HG03103 (cell line): Measurements from ENCODE around the gene HOXA1.

ENCODE experiments used
- ATAC-seq: cut with Tn5 transposase; IDR thresholded peaks from one replicate; pipeline ENCODE4 v1.9.1; 2021; ENCODE audit warnings: low read depth; ENCODE audit not compliant: unreplicated experiment

The HOXA1 gene

DNA sequence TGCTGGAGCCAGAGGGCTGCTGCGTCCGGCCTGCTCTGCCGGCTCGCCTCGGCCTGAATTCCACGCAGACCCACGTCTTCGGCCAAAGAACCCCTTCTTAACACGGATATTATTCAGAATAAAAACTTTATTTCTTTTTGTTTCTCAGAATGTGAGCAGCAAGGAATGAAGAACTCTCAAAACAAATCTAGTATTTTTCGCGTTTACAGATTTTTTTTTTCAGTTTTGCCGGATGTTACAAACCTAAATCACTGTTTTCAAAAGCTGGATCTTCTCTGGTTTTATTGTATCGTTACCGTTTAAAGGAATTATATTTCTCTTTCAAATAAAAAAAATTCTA is 11.1 kb upstream of the HOXA1 start:
- no peak for ATAC-seq

GRCh38 chr7:27106181-27106900 is 10.5 kb upstream of the HOXA1 start:
- no peak for ATAC-seq

- no peak for ATAC-seq
Measured at GRCh38 chr7:27105301-27106031, 9.7 kb upstream of the HOXA1 start.

- no peak for ATAC-seq
Measured at GRCh38 chr7:27104341-27105058, 8.7 kb upstream of the HOXA1 start.

DNA sequence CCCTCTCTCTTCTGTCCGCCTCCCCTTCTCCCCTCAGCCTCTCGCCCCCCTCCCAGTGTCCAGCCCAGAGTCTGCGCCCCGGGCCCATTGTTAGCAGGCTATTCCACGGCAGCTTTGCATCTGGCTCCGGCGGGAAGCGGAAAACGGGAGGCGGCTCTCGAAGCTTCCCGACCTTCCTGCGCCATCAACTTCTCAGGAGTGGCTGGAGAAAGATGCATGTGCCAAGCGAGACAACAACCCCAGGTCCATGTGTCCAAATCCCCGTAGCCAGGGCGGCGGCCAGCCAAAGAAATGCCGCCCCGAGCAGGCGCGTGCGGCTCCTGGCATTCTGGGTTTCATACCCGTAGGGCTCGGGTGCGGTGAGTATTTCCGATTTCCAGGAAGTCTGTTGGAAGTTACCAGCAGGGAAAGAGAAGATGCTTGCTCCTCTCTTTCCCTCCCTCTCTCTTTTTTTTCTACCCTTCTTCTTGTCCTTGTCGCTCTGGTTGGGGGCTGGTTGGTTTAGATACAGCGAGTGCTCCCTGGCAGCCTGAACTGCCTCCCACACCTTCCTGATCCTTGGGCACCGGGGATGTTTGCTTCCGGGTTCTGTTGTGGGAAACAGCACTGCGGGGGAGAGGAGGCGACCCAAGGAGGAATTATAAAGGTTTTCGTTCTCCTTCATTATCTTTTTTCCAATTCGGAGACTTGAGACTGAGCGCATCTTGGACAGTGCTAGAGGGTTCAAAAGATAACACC is 7.9 kb upstream of the HOXA1 start:
- no peak for ATAC-seq

DNA sequence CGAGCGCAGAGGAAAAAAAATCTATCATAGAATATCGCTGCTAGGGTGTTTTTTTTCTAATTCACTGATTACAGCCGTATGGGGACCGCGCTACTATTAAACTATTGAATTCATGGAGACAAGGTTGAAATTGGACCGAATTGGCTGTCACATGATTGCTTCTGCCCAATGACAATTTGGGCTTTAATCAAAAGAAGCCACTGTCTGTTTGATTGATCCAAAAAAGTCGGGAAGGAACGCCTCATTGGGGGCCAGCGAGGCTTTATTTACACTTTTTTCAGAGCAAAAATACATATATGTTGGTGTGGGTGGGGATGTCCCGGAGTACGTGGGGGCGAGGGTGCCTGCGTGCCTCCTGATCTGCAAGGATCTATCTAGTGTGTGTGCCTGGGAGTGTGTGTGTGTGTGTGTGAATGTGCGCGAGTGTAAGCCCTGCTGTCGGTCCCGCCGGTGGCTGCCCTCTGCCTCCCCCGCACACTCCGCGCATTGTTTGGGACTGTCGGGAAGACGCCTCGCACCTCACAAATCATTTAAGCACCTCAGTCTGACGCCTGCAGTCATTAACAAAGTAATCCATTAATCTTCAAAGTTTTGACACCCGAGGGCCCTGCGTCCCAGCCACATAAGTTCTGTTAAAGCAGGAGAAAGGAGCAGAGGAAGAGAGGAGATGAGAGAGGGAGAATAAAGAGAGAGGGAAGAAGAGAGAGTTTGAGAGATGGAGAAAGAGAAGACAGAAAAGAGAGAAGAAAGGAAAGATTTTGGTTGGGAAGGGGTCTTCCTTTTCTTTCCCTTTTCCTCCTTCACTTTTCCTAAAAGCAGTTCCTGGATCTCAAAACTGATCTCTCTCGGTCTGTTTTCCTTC is 7.0 kb upstream of the HOXA1 start, which contains the start of gene HOXA2:
TSS of gene HOXA2 (minus strand) at position 103 of the 862 bp plus-strand sequence. CDS start 183 bp downstream, outside the sequence.
- ATAC-seq, result no peak

DNA sequence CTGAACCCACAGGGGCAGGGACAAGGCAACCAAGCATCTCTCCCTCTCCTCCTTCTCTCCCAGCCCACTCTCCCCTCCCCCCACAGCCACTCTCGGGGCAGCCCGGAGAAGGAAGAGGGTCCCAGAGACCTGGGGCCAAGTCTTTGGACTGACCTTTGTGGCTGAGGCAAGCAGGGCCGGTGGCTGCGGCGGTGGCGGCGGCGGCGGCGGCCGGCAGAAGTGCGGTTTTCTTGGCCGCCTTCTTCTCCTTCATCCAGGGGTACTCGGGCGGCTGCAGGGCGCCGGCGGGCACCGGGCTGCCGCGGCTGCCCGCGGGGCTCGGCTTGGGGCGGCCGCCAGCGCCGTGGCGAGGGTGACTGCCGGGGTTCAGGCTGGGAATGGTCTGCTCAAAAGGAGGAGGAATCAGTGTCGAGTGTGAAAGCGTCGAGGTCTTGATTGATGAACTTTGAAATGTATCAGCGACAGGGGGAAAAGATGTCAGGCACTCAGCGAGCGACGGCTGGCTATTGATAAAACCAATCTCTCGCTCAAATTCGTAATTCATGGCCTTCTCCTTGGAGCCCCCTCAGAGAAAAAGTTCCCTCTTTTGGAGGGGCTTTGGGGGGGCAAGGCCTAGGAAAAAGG is 6.3 kb upstream of the HOXA1 start:
- ATAC-seq, result no peak

DNA sequence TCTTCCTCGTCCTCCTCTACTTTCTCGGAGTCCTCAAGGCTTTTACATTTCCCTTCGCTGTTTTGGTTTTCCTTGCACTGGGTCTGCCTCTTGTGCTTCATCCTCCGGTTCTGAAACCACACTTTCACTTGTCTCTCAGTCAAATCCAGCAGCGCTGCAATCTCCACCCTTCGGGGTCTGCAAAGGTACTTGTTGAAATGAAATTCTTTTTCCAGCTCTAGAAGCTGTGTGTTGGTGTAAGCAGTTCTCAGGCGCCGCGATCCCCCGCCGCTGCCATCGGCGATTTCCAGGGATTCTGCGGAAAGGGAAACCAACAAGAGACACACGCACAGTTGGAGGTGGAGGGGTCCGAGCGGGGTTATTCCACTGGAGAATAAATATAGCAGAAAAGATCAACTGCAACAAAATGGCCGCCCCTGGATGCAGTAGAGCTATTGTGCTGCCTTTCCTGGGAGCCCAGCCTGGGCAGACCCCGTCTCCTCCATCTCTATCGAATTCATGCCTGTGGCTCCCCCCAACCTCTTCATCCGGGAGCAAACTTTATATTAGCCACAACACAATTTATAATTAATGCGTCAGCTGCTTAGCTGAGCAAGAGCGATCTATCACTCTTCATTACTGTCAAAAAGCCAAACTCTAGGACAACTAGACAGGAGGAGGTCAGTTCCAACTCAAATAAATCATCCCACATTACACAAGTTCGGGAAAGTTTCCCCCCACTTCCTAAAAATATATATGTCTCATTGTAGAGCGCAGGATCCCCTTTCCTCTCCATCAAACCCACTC is 5.6 kb upstream of the HOXA1 start:
- ATAC-seq, result no peak

GRCh38 chr7:27100694-27101170 is 4.9 kb upstream of the HOXA1 start:
- ATAC-seq, result no peak

DNA sequence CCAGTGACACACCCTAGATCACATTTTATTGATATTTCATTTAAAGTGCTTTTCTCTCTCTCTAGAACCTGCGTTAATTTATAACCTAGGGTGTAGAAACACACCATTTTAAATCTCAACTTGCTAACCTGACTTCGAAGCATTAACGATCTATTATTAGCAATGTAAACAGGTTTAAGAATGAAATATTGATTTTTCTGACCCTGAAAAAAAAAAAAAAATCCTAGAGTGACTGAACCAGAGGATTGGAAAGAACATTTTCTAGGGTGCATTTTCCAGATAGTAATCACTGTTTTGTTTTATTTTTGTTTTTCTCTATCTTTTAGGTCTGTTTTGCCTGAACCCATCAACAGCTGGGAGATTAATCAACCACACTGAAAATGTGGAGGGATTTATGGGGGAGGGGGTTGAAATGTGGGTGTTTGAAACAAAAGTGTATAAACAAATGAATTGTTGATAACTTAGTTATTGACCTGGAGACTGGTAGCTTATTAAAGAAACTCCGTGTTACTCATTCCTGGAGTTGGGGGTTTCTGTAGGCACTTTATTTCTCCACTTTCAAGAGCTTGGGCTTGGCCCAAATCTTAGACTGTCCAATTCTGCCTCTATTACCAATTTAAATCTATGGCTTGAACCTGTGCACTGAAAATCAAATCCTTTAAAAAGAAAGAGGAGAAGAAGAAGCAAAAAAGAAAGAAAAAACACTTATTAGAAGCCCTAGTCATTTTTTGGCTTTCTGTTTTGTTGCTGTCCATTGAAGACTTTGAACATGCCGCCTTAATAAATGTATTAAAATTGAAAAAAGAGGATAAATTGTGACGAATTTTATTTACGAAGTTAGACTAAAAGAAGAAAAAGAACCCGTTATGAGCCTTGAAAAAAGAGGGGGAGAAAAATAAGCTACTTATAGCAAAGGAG is 3.9 kb upstream of the HOXA1 start:
- ATAC-seq, result no peak

DNA sequence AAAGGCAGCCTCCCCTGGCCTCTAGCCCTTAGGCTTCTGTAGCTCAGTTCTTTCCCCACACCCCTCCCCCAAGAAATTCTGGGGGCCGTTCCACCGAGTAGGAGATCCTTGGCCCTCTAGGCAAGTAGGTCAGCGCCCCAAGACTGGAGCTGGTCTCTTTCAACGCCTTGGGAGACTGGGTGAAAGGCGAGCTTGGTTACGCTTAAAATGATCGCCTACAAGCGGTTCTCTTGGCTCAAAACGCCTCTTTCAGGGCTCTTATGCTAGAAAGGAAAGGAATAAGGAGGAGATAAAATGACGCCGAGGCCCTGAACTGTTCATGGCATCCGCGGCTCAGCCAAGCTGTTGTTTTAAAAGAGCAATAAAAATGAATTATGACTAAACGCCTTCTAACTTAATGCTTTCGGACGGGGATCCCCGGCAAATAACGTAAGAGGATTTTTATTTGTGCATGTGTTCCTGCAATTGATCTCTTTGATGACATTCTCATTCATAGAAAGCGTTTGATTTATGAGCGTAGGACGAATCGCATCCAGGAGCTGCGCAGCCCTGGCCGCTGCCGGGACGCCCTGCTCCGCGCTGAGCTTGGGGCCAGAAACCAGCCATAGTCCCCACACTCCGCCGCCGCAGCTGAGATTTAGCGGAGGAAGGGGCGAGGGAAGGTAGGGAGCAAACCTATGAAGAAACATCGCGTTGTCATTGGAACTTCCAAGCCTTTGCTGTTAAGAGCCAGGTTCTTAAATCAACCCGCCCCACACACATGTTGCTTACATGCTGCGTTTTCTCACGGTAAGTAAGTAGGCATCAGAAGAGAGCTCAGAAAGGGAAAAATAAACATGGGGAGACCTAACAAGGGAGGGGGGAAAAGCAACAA is 3.0 kb upstream of the HOXA1 start:
- no peak for ATAC-seq

DNA sequence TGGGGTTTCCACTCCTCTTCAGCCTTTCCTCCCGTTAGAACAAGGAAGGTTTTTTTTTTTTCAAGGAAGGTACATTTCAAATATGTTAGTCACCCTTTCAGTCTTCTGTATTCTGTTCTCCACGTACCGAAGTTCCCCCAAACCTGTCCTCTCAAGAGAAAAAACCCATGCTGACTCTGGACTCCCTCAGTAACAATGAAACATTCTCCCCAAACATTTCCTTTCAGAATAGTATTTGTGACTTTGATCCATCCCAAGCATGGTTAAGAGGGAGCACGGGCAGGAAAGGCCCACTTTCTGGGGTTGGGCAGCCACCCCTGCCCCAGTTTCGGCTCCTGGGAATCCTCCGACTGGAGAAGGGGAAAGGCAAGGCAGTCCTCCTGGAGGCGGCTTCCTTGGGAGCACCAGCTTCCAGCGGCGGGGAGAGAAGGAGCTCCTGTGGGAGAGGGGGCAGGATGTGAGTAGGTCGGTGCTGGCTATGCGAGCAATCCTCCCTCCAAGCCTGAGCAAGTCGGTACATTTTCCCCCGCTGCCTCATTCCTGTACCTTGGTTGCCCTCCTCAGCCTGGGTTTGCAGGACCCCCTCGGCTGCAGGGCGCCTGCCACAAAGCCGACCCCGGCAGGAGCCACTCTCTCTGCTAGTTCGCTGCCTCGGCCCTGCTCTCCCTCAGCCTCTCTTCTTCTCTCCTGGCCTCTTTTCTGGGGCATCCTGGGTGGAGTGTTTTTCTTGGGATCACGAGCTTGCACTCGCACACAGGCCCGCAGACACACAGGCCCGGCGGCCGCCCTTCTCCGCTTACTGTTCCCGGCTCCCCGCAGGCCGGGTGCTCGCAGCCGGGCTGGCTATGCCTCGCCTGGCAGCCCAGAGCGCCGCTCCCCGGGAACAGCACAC is 2.1 kb upstream of the HOXA1 start:
- ATAC-seq, result no peak

GRCh38 chr7:27096768-27097514 is 1.1 kb upstream of the HOXA1 start:
- no peak for ATAC-seq

GRCh38 chr7:27095050-27095896 is 527 bp downstream of the HOXA1 start:
- no peak for ATAC-seq
